ENCODE data around the gene COL27A1. TPM values are rescaled to one million over a fixed set of nuclear protein-coding genes. Genes with fewer than 3 reads are reported as not detected.
A peak's percentile ranks its signal among the peaks of the same experiment; 100 is the strongest.

Gene COL27A1
- total RNA-seq, 1 donor from 2014 or later, result 13.7 TPM

DNA sequence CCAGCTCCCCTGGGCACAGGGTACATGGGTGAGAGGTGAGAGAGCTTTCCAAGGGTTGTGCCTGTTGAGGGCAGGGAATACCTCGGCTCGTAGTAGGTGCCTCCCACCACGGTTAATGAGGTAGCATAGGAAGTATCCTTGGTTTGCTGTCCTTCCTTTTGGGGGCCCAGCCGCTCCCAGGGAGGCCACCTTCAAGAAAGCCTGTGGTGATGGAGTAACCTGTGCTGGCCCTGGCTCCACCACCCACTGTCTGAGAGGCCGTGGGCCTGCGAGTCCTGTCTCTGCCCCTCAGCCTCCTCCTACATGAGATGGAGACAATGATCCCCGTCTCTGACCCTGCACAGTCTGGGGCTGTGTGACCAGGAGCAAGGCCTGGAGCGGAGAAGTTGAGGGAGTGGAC lies 40.8 kb downstream of the COL27A1 start:
- no peaks in the 10 kb centered on the region for H3K9me3 ChIP-seq
- TF ChIP-seq, protein P1, sequence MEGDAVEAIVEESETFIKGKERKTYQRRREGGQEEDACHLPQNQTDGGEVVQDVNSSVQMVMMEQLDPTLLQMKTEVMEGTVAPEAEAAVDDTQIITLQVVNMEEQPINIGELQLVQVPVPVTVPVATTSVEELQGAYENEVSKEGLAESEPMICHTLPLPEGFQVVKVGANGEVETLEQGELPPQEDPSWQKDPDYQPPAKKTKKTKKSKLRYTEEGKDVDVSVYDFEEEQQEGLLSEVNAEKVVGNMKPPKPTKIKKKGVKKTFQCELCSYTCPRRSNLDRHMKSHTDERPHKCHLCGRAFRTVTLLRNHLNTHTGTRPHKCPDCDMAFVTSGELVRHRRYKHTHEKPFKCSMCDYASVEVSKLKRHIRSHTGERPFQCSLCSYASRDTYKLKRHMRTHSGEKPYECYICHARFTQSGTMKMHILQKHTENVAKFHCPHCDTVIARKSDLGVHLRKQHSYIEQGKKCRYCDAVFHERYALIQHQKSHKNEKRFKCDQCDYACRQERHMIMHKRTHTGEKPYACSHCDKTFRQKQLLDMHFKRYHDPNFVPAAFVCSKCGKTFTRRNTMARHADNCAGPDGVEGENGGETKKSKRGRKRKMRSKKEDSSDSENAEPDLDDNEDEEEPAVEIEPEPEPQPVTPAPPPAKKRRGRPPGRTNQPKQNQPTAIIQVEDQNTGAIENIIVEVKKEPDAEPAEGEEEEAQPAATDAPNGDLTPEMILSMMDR (IDR thresholded peaks at IDR 0.05), result no peak
- no peak overlapping the region for H3K27ac ChIP-seq
- no peak overlapping the region for H3K4me3 ChIP-seq
- intact Hi-C loops (cut with DNase I), result no loop called here
- DNase-seq (no peak), ATAC-seq (no peak)
- H3K4me1 ChIP-seq, result no peaks in the 10 kb centered on the region
- H3K36me3 ChIP-seq, result no peaks in the 10 kb centered on the region
- H3K27me3 ChIP-seq, result no peaks in the 10 kb centered on the region

DNA sequence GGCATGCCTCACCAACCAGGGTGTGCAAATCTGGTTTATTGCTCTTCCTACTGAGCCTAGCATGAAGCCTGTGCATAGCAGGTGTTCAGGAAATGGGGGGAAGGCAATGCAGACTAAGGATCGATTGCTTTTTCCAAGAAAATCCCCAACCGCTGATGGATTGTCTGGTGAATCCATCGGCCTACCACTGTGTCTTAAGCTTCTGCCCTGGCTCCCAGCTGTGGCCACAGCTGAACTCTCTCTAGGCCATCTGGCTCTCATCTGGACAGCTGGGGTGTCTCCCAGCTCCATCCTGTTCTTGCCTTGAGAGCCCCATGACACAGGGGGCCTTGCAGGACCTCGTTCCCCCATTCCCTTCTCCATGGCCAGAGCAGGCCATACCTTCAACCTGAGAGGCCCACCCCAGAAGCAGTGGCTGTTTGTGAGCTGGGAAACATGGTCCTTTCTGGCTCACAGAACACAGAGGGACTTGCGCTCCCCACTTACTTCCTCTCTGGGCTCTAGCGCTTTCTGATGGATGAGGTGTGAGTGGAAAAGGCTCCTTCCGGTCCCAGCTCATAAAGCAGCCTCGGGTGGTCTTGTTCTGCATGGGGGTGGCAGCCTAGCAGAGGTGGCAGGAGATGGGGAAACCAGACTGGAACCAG lies 41.8 kb downstream of the COL27A1 start:
- TF ChIP-seq, protein P1 (IDR thresholded peaks at IDR 0.05), result no peak
- DNase-seq (no peak), ATAC-seq (peak; percentile 19)
- no peaks in the 10 kb centered on the region for H3K4me1 ChIP-seq
- no peak overlapping the region for H3K4me3 ChIP-seq
- no peaks in the 10 kb centered on the region for H3K36me3 ChIP-seq
- no peaks in the 10 kb centered on the region for H3K27me3 ChIP-seq
- intact Hi-C loops (cut with DNase I), result no loop called here
- H3K9me3 ChIP-seq, result no peaks in the 10 kb centered on the region
- no peak overlapping the region for H3K27ac ChIP-seq

DNA sequence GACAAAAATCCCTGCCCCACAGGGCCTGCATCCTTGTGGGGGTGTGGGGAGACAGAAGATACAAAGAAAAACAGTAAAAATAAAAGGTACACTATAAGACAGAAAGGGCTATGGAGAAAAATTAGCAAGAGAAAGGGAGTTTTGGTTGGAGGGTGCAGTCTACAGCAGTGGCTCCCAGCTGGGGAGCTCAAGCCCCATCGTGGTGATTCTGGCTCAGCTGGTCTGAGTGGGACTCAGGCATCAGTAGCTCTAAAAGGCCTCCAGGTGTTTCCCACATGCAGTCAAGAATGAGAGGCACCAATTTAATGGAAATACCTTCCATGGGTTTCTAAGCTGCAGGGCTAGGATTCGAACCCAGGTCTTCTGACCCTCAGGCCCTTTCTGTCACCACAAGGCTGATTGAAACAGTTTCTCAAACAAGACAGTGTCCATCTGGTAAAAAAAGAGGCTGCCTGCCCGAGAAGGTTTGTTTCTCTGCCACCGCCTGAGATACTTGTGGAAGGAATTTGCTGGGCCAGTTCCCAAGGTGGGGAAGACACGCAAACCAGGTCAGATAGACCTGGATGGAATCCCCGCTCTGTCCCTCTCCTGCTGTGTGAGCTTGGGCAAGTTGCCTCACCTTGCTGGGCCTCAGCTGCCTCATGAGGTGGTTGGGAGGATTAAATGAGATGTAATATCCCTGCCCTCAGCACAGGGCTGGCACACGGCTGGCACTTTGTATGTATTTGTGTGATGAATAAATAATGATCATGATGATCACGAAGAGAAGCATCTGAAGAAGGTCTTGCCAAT lies 43.1 kb downstream of the COL27A1 start:
- Histone ChIP-seq H3K27ac (no peak overlapping the region), H3K36me3 (no peaks in the 10 kb centered on the region), H3K4me3 (no peak overlapping the region), H3K4me1 (no peaks in the 10 kb centered on the region), H3K27me3 (no peaks in the 10 kb centered on the region), H3K9me3 (no peaks in the 10 kb centered on the region)
- TF ChIP-seq, protein P1 (IDR thresholded peaks at IDR 0.05), result no peak
- no peak for DNase-seq
- no peak for ATAC-seq
- intact Hi-C loops (cut with DNase I), result no loop called here

DNA sequence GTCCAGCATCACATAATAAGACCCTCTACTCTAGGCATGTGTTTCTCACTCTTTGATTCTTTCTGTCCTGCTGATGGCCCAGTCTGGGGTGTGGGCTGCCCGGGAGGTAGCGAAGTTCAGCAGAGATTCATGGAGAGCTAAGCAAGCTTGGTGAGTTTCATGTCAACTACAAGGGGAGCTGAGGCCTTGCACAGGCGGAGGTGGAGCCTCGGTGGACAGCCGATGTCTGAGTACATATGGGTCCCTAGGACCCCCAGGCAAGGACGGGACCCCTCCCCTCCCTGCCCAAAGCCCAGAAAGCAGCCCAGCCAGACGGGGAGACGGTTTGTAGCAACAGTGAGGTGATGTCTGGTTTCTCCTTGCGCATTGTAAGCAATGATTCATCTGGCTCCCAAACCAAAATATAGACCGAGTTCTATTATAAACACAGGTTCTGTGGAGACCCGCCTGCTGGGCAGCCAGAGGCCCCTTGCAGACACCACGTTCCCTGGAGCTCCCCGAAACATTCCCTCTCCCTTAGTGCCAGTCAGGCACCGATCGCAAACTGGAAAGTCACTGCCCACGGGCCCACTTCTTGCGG lies 45.5 kb downstream of the COL27A1 start:
- Histone ChIP-seq H3K9me3 (no peaks in the 10 kb centered on the region), H3K4me3 (no peak overlapping the region), H3K27ac (no peak overlapping the region), H3K4me1 (no peaks in the 10 kb centered on the region), H3K36me3 (no peaks in the 10 kb centered on the region), H3K27me3 (no peaks in the 10 kb centered on the region)
- TF ChIP-seq, protein P1 (IDR thresholded peaks at IDR 0.05), result no peak
- ATAC-seq (no peak), DNase-seq (no peak)
- intact Hi-C loops (cut with DNase I), result no loop called here

DNA sequence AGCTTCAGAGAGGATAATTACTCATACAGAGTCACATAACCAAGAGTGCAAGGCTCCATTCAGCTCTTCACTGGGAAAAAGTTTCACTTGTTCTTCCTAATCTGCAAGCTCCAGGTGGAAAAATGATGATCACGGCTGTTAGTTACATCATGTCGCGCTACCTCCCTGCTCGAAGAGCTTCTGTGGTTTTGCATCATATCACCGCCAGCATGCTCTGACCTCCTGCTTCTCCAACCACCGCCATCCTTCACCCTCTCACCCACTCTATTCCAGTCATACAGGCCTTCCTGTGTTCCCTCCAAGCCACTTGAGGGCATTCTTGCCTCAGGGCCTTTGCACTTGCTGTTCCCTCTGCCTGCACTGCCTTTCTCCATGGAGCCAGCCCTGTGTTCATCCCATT lies 47.1 kb downstream of the COL27A1 start:
- H3K9me3 ChIP-seq, result no peaks in the 10 kb centered on the region
- H3K36me3 ChIP-seq, result no peaks in the 10 kb centered on the region
- H3K27me3 ChIP-seq, result no peaks in the 10 kb centered on the region
- TF ChIP-seq, protein P1 (IDR thresholded peaks at IDR 0.05), result no peak
- peaks cover 3% of the 10 kb centered on the region for H3K4me1 ChIP-seq
- H3K27ac ChIP-seq, result no peak overlapping the region
- intact Hi-C loops (cut with DNase I), result no loop called here
- no peak overlapping the region for H3K4me3 ChIP-seq
- ATAC-seq (no peak), DNase-seq (no peak)

All from upper lobe of right lung (tissue), 1 donor.